Gastrocnemius medialis (tissue), 4 donors: ENCODE results near the gene CNTF.

Source experiments
- POLR2A ChIP-seq, 2 donors: fragments of 450-650 bp; IDR thresholded peaks; one replicate each; pipeline ENCODE4 v1.6.1; 2017; ENCODE audit warnings: antibody characterized with exemption in 2 of 2, mild to moderate bottlenecking in 2 of 2, moderate library complexity in 2 of 2
- TF ChIP-seq, protein P1 (sequence below), 5 experiments: fragments of 450-650 bp in 3 of 5; fragments of 200-600 bp in 2 of 5; sonication (generic) in 2 of 5; IDR thresholded peaks in 4 of 5; conservative IDR thresholded peaks in 1 of 5; 1 replicate in 4 of 5; 2 replicates in 1 of 5; pipeline ENCODE4 v1.5.1; 2016 to 2019; ENCODE audit warnings: antibody characterized with exemption in 5 of 5, mild to moderate bottlenecking in 3 of 5, moderate library complexity in 3 of 5

DNA sequence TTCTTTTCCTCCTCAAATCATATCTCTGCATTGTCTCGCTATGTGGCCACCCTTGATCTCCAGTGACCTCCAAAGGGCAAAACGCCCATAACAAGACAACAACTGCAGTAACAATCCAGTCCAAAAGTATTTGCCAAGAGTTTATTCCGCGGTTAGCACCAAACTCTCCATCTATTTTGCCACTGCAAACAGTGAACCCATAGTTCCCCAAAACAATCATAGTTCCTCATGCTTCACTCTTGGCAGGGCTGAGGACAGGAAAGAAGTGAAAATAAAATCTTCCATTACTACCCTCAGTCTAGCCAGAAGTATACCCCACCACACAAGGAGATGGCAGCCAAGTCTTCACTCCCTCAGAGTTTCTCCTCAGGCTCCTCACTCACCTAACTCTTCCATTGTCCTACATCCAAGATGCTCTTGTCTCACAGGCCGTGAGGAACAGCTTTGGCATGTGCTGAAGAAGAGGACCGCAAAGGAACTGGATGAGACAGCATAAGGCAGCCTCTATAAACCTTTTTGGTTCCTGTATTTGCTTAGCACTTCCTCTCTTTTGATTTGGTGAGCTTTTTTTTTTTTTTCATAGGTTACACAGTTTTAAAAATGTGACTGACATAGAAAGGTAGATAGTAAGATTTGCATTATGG lies 47.0 kb upstream of the CNTF start, which contains the start of gene LPXN:
- TF ChIP-seq, protein P1, sequence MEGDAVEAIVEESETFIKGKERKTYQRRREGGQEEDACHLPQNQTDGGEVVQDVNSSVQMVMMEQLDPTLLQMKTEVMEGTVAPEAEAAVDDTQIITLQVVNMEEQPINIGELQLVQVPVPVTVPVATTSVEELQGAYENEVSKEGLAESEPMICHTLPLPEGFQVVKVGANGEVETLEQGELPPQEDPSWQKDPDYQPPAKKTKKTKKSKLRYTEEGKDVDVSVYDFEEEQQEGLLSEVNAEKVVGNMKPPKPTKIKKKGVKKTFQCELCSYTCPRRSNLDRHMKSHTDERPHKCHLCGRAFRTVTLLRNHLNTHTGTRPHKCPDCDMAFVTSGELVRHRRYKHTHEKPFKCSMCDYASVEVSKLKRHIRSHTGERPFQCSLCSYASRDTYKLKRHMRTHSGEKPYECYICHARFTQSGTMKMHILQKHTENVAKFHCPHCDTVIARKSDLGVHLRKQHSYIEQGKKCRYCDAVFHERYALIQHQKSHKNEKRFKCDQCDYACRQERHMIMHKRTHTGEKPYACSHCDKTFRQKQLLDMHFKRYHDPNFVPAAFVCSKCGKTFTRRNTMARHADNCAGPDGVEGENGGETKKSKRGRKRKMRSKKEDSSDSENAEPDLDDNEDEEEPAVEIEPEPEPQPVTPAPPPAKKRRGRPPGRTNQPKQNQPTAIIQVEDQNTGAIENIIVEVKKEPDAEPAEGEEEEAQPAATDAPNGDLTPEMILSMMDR (IDR thresholded peaks at IDR 0.05 in 4 of 5, conservative IDR thresholded peaks at IDR 0.05 in 1 of 5): no peak
- no peak for TF ChIP-seq POLR2A (IDR thresholded peaks at IDR 0.05)
